Colonic mucosa (tissue), 4 donors: ENCODE data around the gene EFR3B. TPM values are rescaled to one million over a fixed set of nuclear protein-coding genes. Genes with fewer than 3 reads are reported as not detected.

Source experiments
- DNase-seq: peaks from one replicate; pipeline ENCODE4 v3.0.0-alpha.2; 2020
- H3K27ac ChIP-seq: fragments of 200-600 bp; one replicate; pipeline ENCODE4 v1.8.0; 2021
- H3K27me3 ChIP-seq: fragments of 200-600 bp; one replicate; pipeline ENCODE4 v1.8.0; 2021
- H3K36me3 ChIP-seq: fragments of 200-600 bp; one replicate; pipeline ENCODE4 v1.8.0; 2021
- H3K4me1 ChIP-seq: fragments of 200-600 bp; one replicate; pipeline ENCODE4 v1.8.0; 2021; ENCODE audit warnings: mild to moderate bottlenecking
- H3K4me3 ChIP-seq: fragments of 200-600 bp; one replicate; pipeline ENCODE4 v1.8.0; 2021
- H3K9ac ChIP-seq, 2 donors: one replicate each; pipeline ENCODE4 v1.7.0; 2013; ENCODE audit warnings: control low read depth in 2 of 2, low read depth in 2 of 2, low read length in 2 of 2
- H3K9me3 ChIP-seq: fragments of 200-600 bp; one replicate; pipeline ENCODE4 v1.8.0; 2021
- CTCF ChIP-seq: fragments of 200-600 bp; IDR thresholded peaks from one replicate; pipeline ENCODE4 v1.8.0; 2022; ENCODE audit warnings: antibody characterized with exemption, mild to moderate bottlenecking
- intact Hi-C: fragments of 100-400 bp; cut with DNase I; formaldehyde crosslinking; loops from one replicate; pipeline ENCODE4 v1.14.1; 2022
- total RNA-seq, 2 donors: library from RNA; stranded (reverse); fragmentation: NEBNext Ultra II Directional in 1 of 2; extraction: Animal tissue kit (Norgen Biotek cat#: 25700) in 1 of 2; gene quantifications; one replicate each; pipeline ENCODE4 v1.2.1, GENCODE V29; 2021
- donor health status: healthy.
- donor health status: DM: no; HTN: no; CAD: no.
- donor health status: DM: no; HTN: no; CAD: no.

The EFR3B gene
- total RNA-seq, 2 donors from 2014 or later, result 1.7 to 1.8 TPM

DNA sequence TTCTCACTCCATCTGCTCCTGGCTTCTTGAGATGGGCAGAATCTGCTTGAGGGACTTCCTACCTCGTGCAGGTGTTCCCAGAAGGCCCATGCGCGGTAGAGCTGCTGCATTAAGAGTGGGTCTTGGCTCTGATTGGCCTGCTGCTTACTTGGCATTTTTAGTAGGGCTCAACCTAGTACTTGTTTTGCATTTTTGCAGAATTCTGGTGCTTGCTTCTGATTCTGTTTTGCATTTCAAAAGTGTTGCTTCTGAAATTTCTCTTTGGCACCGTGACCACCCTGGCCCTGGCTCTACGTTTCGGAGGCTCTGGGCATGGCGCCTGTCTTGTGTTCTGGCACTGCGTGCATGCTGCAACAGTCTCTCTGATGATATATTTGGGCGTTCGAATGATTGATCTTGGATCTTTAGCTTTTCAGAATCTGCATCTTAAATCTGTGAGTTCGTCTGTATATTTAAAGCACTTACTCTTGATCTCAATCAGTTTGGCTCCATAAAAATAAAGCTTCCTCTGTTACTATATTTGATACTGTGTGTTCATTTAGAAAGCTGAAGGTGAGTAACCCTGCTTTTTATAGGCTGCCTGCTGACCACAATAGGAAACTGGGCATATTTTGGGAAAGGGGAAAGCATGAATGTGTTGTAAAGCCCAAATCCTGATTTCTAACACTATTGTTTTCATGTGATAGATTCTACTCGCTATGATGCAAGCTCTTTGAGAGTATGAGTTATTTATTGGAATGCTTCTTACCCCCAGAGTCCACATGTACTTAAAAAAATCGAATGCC is 22.2 kb downstream of the EFR3B start:
- no peak overlapping the region for H3K27ac ChIP-seq

DNA sequence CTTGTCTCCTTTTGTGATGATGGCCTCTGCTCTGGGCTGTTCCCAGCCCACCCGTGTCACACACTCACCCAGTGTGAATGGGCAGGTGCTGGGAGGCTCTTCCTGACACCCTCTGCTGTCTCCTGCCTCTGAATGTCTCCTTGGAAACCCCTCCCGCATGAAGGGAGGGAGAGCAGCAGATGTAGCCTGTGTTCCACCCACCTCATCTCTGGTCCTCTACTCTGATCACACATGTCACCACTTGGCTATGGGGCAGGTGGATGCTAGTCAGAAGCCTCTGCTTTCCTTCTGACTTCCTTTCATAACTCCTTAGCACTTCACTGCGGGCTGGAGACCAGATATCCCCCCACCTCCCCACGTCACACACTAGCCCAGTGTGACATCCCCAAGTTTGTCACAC is 23.9 kb downstream of the EFR3B start:
- no peaks in the 10 kb centered on the region for H3K9me3 ChIP-seq
- TF ChIP-seq CTCF, result no peak
- H3K27me3 ChIP-seq, result no peaks in the 10 kb centered on the region
- intact Hi-C loops, result no loop called here
- no peak overlapping the region for H3K4me3 ChIP-seq
- no peaks in the 10 kb centered on the region for H3K36me3 ChIP-seq
- no peaks in the 10 kb centered on the region for H3K4me1 ChIP-seq
- no peak for DNase-seq
- no peak overlapping the region for H3K9ac ChIP-seq
- no peak overlapping the region for H3K27ac ChIP-seq

More for the DNA sequence above, 22.2 kb downstream of the EFR3B start:
- DNase-seq, result no peak
- Histone ChIP-seq H3K4me3 (no peak overlapping the region), H3K36me3 (no peaks in the 10 kb centered on the region), H3K9me3 (no peaks in the 10 kb centered on the region), H3K9ac (no peak overlapping the region), H3K27me3 (no peaks in the 10 kb centered on the region), H3K4me1 (no peaks in the 10 kb centered on the region)
- TF ChIP-seq CTCF, result no peak
- intact Hi-C loops, result no loop called here

DNA sequence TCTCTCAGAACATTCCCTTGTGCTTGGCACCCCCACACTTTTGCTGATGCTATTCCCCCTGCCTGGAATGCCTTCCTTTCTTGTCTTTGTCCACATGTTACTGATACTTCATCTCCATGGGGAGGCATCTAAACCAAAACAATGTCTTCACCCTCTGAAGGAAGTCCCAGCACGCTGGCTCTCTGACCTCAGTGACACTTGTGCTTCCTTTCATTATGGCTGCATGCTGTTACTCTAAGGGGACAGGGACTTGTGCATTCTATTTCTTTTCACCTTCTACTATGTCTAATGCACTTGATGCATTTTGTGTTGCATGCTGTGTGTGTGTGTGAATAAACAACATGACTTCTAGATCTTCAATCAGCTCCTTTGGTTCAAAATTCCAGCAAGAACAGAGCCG is 24.6 kb downstream of the EFR3B start:
- intact Hi-C loops, result no loop called here
- no peak for DNase-seq
- no peak overlapping the region for H3K4me3 ChIP-seq
- H3K36me3 ChIP-seq, result no peaks in the 10 kb centered on the region
- no peak for TF ChIP-seq CTCF
- H3K9ac ChIP-seq, result no peak overlapping the region
- no peaks in the 10 kb centered on the region for H3K9me3 ChIP-seq
- H3K27ac ChIP-seq, result no peak overlapping the region
- no peaks in the 10 kb centered on the region for H3K4me1 ChIP-seq
- no peaks in the 10 kb centered on the region for H3K27me3 ChIP-seq

DNA sequence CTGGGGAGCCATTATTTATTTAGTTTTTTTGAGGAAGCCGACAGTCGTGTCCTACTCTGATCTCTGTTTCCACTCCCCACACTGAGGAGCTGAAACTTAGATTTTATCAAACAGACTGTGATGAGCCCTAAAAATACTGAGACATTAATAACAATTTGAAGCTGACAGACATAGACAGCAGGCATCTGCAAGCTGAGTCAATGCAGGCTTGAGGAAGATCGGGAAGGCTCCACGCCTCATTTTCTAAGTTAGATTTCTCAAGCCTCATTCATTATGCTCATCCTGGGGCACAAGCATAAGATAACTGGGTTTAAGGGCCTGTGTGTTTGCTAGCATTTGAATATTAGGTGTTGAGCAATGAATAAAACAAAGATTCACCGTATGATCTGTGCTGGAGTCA is 26.3 kb downstream of the EFR3B start:
- Histone ChIP-seq H3K4me3 (no peak overlapping the region), H3K27ac (no peak overlapping the region), H3K4me1 (no peaks in the 10 kb centered on the region), H3K9me3 (no peaks in the 10 kb centered on the region), H3K27me3 (no peaks in the 10 kb centered on the region), H3K36me3 (no peaks in the 10 kb centered on the region), H3K9ac (no peak overlapping the region)
- no peak for DNase-seq
- TF ChIP-seq CTCF, result no peak
- intact Hi-C loops, result no loop called here

GRCh38 chr2:25071966-25072365 is 30.1 kb downstream of the EFR3B start:
- no peak overlapping the region for H3K9ac ChIP-seq
- H3K4me3 ChIP-seq, result no peak overlapping the region
- H3K27me3 ChIP-seq, result no peaks in the 10 kb centered on the region
- no peaks in the 10 kb centered on the region for H3K9me3 ChIP-seq
- no peak overlapping the region for H3K27ac ChIP-seq
- no peaks in the 10 kb centered on the region for H3K4me1 ChIP-seq
- intact Hi-C loops, result no loop called here
- DNase-seq, result no peak
- no peak for TF ChIP-seq CTCF
- H3K36me3 ChIP-seq, result no peaks in the 10 kb centered on the region
